ENCODE results near the gene AK6.

DNA sequence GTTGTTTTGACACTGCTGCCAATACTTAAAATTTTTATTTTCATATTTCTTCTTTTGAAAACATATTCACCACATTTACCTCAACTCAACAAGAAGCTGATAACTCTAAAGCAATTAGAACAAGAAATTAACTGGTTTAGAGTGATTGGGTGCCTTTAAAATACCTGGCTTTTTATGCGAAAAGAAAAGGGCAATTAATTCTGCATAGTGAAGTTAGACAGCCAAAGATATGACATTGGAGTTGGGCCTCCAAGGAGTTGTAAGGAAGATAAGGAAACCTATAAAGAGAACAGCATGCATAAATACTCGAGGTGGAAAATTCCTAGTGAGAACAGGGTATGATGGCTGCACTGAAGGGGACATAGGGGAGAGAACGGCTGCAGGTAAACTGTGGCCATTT lies 9.6 kb downstream of the AK6 start:
- no peak for TF ChIP-seq POLR2A (IDR thresholded peaks at IDR 0.05; ENCODE audit: low read length)
- no peak for TF ChIP-seq GATA1 (IDR thresholded peaks at IDR 0.05; ENCODE audit: low read depth, low read length)

All from erythroblast (primary cell).